HG03575 (cell line): ENCODE measurements around the gene SBF2.

Experiments
- ATAC-seq: cut with Tn5 transposase; IDR thresholded peaks from one replicate; pipeline ENCODE4 v1.9.1; 2021; ENCODE audit not compliant: unreplicated experiment, insufficient number of reproducible peaks, low FRiP score; ENCODE audit errors: extremely low read depth

Gene SBF2

DNA sequence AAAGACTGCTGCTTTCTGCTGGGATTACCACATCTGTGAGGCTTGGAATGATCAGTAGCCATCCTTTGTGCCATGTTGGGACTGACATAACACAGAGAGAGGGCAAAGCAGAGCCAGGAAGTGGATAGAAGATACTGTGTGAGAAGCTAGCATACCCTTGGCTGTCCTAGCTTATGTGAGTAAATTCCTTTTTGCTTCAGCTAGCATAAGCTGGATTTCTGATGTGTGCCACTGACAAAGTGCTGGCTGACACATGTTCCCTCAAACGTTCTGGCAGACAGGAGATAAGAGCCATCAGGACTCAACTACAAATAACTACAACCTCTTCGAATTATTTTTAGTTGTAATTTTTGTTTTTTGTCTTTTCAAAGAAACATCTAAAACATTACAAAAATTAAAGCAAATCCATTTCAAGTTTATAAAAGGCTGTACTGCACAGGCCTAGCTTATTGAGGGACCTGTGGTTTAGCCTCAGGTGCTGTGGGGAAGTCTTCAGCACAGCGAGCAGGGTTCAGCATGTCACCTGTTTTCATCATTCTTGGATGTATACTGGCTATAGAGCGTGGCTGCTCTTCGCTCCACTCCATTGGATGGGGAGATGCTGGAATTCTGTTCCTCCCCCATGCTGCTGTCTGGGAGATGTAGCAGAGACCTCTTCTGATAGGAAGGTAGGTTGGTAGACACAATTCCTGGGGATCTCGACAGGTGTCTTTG lies 509.3 kb downstream of the SBF2 start:
- ATAC-seq: no peak

DNA sequence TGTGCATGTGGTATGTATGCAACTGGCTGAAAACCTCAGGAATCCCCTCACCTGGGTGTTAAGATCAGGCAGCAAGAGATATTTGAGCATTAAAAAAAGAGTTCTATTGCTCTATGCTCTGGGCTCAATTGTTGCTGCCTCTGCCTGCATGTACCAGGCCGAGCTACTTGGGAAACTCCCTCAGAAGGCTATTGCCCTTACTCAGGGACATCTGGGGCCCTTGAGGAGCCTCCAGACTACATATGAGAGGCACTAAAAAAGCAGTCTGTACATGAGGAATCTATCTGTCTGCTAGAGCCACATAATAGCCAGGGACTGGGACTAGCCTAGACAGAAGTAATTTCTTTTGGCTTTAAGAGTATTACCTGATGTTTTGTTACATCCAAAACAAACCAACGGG lies 510.0 kb downstream of the SBF2 start:
- ATAC-seq: no peak

DNA sequence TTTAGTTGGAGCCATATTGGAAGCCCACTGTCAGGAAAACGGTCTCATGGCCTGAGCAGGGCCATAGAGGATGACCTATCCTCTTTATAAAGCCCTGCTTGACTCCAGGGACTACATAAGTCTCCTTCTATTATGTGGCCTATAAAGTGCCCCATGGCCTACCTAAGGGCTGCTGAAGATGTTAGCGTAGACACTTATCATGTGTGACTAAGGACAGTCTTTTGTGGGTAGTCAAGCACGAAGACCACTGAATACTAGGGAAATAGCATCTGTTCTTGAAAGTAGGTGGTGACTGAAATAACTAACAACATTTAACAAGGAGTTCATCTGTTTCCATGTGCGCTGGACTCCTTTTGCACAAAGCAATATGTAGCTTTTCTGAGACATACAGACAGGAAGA lies 513.1 kb downstream of the SBF2 start:
- ATAC-seq: no peak

DNA sequence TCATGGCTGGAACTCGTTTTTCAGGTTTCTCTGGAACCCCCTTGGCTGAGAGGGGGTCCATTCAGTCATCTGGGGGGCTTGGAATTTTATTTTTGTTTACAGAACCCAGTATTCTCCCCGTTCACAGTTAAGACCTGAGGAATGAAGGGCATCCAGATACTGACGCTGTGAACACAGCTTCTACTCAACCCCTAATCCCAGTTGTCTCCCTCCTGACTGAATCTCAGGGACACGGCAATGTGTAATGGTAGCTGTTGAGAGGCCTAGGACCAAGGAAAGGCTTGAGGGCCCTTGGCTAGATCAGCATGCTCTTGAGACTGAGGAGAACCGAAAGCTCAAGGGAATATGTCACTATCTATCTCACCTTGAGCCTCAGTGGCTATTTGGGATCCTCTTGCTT lies 516.5 kb downstream of the SBF2 start:
- no peak for ATAC-seq

DNA sequence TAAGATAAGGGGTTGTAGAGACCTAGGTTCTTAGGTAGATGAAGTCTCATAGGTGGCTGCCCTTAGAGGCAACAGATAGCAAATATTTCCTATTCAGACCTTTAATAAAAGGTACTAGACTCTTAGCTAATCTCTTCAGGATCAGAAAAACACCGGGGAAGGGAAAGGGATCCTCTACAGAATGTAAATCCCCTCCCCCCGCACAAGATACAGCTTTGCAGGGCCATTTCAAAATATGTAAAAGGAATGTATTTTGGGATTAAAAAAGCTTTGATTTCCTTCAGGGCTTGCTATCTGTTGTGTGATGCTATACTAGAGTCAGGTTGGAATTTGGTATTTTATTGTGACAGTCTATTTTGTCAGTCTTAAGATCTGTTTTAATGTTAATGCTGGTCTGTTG lies 517.0 kb downstream of the SBF2 start:
- ATAC-seq: no peak

DNA sequence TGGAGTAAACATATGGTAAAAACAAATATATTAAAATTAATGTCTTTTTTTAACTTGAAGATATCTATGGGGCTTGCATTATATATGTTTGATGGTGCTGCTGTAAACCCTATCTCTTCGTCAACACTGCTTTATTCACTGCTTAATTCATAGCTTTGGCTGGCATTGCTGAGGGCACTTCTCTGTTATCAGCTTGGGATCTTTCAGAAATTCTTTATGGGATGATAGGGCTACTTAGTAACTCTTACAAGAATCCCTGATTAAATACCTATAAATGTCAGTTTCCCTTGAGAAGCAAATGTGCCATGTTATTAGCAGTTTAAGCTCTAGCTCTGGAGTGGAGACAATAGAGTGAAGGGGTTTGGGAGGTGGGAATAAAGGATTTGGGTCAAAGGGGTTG lies 517.8 kb downstream of the SBF2 start:
- no peak for ATAC-seq

DNA sequence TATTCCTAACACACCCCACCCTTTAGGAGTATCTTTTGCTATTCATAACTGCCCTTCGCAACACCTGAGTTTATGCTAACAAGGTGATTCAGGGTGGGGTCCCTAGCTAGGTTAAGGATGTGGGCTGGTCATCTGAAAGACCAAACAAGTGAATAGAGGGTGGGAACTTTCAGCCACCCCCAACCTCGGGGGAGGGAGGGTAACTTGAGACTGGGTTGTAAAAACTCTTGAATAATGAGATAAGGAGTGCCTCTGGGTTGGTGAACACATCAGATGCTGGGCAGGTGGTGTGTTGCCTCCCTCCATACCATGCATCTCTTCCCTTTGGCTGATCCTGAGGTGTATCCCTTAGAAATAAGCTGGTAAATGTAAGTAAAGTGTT lies 518.6 kb downstream of the SBF2 start:
- no peak for ATAC-seq

DNA sequence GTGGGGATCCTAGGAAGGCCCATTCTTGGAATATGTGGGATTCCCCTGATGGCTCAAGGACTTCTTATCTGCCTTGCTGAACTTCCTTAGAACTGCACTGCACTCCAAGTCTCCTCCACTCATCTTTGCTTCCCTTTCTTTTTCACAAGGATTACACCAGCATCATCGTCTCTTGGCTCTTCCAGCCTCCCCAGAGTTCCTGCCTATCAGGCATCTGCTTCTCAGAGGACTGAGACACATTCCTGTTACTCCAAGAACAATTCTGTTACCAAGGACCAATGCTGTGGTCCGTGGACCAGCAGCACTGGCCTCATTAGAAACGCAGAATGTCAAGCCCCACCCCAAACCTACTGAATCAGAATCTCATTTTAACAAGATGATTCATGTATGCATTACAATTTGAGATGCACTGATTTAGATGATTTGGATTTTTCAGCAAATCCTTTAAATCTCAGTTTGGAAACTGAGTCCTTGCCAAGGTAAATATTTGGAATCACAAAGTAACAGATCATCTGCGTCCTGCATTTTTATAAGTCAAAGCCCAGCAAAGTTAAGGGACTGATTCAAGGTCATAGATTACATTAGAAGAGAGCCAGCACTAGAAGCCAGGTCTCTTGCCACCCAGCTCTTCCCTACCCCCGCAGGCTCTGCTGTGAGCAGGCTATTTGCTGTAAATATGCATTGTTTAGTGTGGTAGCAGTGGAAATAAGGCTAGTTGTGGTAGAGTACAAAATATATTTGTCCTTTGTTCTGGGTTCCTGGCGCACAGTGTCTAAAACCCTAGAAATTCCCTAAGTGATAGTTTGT lies 519.2 kb downstream of the SBF2 start:
- no peak for ATAC-seq

DNA sequence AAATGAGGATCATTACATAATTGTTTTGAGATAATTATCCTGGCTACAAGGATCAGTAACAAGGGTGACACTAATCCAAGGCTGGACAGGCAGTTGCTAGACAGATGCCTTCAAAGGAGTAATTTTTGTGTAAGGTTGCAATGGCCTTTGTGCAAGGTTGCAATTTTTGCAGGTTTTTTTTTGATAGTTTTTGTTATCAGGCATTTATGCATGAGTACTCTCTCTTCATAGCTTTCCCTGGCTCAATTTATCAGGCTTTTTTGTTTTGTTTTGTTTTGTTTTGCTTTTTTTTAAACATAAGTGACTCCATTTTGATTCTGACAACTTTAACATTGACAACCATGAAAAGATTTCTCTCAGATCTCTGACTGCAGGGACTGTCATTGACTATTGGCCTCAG lies 519.9 kb downstream of the SBF2 start:
- ATAC-seq: no peak

DNA sequence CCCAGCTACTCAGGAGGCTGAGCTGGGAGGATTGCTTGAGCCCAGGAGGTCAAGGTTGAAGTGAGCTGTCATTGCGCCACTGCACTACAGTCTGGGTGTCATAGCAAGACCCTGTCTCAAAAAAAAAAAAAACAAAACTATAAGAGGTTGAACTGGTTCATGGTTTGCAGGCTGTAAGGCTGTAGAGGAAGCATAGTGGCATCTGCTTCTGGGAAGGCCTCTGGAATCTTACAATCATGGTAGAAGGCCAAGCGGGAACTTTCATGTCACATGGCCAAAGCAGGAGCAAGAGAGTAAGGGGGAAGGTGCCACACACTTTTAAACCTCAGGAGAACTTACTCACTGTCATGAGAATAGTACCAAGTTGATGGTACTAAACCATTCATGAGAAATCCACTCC lies 520.5 kb downstream of the SBF2 start:
- ATAC-seq: no peak

DNA sequence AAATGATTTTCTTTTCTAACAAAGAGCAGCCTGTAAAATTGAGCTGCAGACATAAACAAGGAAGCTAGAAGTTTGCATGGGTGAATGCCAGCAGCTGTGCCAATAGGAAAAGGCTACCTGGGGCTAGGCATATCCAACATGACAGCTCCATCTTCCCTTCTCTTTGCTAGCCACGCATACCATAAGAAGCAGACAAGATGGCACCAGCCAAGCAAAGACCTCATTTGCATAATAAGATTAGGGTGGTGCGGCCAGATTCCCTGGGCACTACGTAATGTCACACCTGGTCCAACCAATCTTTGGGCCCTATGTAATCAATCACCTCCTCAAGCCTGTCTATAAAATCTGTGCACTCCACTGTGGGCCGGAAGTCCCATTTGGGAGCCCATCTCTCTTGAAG lies 521.8 kb downstream of the SBF2 start:
- no peak for ATAC-seq

DNA sequence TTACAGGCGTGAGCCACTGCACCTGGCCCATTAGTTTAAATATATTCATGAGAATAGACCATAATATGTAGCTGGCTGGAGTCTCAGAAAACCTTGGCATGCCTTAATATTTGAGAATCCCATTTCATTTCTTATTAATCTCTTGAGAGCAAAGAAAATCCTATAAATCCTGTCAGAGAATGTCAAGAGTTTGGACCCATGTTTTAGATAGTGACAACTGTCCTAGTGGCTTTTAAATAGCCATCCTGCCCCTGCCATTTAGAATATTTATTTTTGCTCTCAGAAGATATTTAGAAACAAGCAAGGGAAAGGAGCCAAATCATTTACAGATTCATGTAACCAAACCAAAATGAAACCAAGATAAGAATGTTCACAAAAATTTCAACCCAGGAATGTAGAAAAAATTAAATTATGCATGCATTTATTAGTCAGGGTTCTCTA lies 522.9 kb downstream of the SBF2 start:
- ATAC-seq: no peak

DNA sequence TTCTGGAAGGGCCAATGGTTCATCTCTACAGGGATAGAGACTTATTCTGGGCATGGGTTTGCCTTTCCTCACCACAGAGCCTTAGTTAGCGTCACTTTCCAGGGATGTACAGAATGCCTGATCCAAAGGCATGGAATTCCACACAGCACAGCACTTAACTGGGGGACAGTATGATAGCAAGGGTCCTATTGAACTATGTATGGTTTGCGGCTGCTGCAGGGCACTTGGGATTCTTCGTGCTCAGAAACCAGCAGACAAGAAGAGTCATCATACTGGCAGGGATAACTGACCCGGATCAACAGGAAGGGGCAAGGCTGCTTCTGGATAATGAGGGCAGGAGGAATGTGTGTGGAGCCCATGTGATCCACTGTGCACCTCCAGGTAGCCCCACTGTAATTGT lies 524.4 kb downstream of the SBF2 start:
- ATAC-seq: no peak

DNA sequence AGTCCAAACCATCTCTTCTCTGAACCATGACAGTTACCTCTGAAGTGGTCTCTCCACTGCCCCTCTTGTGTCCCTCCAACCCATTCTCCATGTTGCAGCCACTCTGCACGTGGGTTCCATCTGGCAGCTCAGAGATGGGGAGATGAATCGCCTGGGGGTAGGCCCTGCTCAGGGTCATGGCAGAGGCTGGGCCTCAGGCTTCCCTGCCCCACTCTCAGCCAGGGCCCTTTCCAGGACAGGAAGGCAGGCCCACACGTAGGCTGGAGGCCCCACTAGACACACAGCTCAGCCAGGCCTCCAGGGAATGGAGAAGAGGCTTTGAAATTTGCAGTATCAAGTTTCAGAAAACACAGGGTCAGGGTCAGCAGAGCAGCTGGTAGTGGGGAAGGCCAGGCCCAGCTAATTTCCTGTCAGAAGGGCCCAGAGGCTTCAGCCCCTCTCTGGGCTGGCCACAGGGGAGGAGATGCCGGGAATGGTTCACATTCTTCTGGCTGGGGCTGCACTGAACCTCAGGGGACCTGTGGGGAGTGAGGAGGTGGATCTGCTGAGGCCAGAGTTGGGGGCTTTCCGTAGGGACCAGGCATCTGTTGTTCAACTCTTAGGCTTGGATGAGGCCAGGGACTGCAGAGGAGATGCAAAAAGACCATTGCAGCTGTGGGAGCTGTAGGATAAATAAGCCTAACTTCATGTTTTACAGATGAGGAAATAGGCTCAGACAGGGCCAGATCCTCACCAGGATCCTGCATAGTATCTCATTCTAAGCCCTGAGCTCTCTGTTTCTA lies 528.5 kb downstream of the SBF2 start:
- ATAC-seq: no peak

DNA sequence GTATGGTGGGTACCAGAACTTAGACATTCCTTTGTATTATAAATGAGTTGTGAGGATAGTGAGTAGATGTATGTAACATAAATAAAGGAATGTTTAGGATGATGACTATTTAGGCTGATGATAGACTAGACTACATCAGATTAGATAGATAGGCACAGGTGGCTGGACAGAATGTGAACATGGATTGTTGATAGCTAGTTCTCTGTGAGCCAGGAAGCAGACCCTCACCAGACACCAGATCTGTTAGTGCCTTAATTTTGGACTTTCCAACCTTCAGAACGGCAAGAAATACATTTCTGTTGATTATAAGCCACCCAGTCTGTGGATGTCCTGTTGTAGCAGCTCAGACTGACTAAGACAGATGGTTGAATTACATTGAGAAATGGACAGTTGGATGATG lies 530.7 kb downstream of the SBF2 start:
- ATAC-seq: no peak

DNA sequence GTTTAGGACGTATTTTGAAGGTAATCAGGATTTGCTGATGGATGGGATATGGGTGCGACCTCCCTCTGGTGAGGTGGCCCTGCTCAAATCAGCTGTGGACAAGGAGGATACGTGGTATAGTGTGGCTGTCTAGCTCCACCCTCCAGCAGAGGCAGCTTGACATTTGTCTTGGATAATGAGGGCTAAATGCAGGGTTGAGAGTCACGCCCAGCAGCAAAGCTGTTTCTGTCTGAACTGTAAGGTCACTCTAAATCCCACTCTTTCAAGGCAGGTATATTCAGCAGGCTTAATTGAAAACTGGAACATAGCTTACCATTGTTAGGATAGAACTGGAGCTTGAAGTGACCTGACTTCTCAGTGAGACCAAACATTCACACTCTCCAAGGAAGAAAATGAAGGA lies 531.5 kb downstream of the SBF2 start:
- ATAC-seq: no peak

DNA sequence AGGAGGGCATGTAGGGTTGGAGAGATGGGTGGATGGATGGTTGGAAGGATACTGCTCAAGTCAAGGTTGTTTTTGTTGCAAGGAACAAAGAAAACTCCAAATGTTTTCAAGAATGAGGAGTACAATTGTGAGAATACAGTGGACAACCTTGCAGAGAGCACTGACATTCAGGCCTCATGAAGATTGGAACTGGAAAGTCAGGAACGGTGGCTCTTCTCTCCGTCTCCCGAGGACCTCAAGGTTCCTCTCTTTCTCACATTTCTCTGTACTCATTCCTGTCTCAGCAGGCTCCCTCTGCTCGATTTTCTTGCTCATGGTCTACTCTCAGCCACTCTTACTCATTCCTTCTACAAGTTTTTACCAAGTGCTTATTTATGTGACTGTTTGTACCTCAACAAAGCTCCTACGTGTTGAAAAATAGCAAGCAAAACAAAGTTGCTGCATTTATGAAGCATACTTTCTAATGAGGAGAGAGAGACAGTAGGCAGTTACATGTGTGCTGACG lies 532.5 kb downstream of the SBF2 start:
- no peak for ATAC-seq

DNA sequence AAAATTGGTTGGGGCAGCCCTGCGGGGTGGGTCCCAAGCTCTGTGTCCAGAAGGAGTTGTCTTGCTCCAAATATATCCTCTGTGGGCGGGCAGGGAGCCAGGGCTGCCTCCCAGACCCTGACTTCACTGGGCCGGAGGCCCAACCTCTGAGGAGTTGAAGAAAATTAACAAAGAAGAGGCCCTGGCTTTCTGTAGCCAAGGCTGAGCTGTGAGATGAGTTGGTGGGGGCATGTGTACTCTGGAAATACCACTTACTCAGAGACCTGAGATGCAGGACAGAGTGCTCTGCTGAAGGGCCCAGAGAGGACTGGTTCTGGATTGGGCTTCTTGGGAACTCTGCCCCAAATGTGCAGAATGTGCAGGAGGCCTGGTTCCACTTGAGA lies 533.8 kb downstream of the SBF2 start:
- no peak for ATAC-seq

DNA sequence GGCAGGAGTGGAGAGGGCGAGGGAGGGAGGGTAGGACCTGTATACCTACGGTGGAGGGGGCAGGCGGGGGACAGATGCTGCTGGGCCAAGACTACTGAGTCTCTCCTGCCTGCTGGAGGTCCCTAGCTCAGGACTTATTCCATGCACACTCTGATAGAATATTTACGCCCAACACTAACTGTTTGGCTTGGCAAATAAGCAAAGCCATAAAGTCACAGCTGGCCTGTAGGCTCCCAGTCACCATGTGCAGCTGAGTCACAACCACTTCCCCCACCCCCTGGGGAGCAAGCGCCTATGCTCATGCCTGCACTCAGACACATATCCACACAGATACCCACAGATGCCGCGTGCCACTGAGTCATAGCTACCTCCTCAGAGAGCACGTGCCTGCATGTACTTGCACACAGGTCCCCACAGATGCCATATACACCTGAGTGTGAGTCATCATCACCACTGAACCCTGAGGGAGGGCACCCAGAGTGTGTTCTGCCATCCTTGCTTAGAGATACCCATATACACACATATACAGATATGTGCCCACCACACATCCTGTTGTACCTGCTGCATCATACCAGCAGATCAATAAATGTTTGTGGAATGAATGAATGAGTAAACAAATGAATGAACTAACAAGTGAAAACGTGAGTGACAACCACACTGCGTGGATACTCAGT lies 534.4 kb downstream of the SBF2 start:
- ATAC-seq: peak; percentile 38
